IMR-90 (cell line): ENCODE data around the gene FOXK1. TPM values are rescaled to one million over a fixed set of nuclear protein-coding genes. Genes with fewer than 3 reads are reported as not detected.
A peak's percentile ranks its signal among the peaks of the same experiment; 100 is the strongest.

Experiments used
- ATAC-seq: fragments of 200-7000 bp; cut with Tn5 transposase; 2 replicates; pipeline ENCODE4 v1.9.1; 2020; ENCODE audit warnings: low read depth, mild to moderate bottlenecking, moderate library complexity
- BruUV-seq: library from RNA; stranded (reverse); fragments of 400-500 nt; replicated peaks from 2 replicates; lab custom pipeline; 2021; lab: Mats Ljungman, UMichigan
- CTCF ChIA-PET: fragments of 300-600 bp; formaldehyde crosslinking; extraction: SDS; loops from one replicate; lab custom pipeline; 2021; ENCODE audit warnings: antibody characterized with exemption; lab: Yijun Ruan, JAX
- POLR2A ChIA-PET: fragments of 300-600 bp; sonication (Branson Sonifier 250); formaldehyde crosslinking; loops from one replicate; lab custom pipeline; 2022; ENCODE audit warnings: antibody characterized with exemption; ENCODE audit not compliant: unreplicated experiment; lab: Charles Lee
- DNase-seq: peaks from one replicate; pipeline ENCODE4 v3.0.0; 2013
- H2AFZ ChIP-seq: replicated peaks from 2 replicates; pipeline ENCODE3; 2013; ENCODE audit warnings: low read length, mild to moderate bottlenecking; ENCODE audit not compliant: poor library complexity
- H2AK5ac ChIP-seq: 2 replicates; pipeline ENCODE4 v1.6.1; 2013; ENCODE audit warnings: low read depth, low read length, inconsistent platforms
- H2AK9ac ChIP-seq: replicated peaks from 2 replicates; pipeline ENCODE3; 2013; ENCODE audit warnings: mild to moderate bottlenecking, low read depth, low read length, moderate library complexity; ENCODE audit not compliant: poor library complexity
- H2BK120ac ChIP-seq: 2 replicates; pipeline ENCODE4 v1.6.1; 2013; ENCODE audit warnings: low read depth, low read length, inconsistent platforms
- H2BK15ac ChIP-seq: 3 replicates; pipeline ENCODE4 v1.6.1; 2013; ENCODE audit warnings: low read depth, low read length, inconsistent platforms
- H2BK20ac ChIP-seq: 2 replicates; pipeline ENCODE4 v1.6.1; 2013; ENCODE audit warnings: low read depth, mild to moderate bottlenecking, inconsistent platforms, low read length, moderate library complexity
- H2BK5ac ChIP-seq: 2 replicates; pipeline ENCODE4 v1.6.1; 2013; ENCODE audit warnings: mild to moderate bottlenecking, low read depth, low read length, inconsistent platforms; ENCODE audit not compliant: poor library complexity, severe bottlenecking
- H3K14ac ChIP-seq: replicated peaks from 2 replicates; pipeline ENCODE4 v1.6.1; 2013; ENCODE audit warnings: low read depth, low read length, inconsistent platforms
- H3K18ac ChIP-seq: 2 replicates; pipeline ENCODE4 v1.6.1; 2013; ENCODE audit warnings: low read depth, low read length, control low read depth
- H3K23ac ChIP-seq: 2 replicates; pipeline ENCODE4 v1.6.1; 2013; ENCODE audit warnings: low read depth, low read length, inconsistent platforms
- H3K27ac ChIP-seq: 2 replicates; pipeline ENCODE4 v1.5.1; 2013; ENCODE audit warnings: mild to moderate bottlenecking, control low read depth, low read length; ENCODE audit not compliant: insufficient read depth
- H3K27me3 ChIP-seq: 2 replicates; pipeline ENCODE4 v1.6.1; 2013; ENCODE audit warnings: low read length; ENCODE audit not compliant: control insufficient read depth, insufficient read depth
- H3K36me3 ChIP-seq: 2 replicates; pipeline ENCODE4 v1.6.1; 2013; ENCODE audit warnings: low read length, mixed read lengths; ENCODE audit not compliant: control insufficient read depth, insufficient read depth
- H3K4ac ChIP-seq: 2 replicates; pipeline ENCODE4 v1.6.1; 2013; ENCODE audit warnings: low read depth, low read length, inconsistent platforms
- H3K4me1 ChIP-seq: 2 replicates; pipeline ENCODE4 v1.6.1; 2013; ENCODE audit warnings: low read length, mixed read lengths; ENCODE audit not compliant: control insufficient read depth, insufficient read depth
- H3K4me2 ChIP-seq: 2 replicates; pipeline ENCODE4 v1.6.1; 2013; ENCODE audit warnings: low read depth, mild to moderate bottlenecking, control low read depth, low read length, moderate library complexity
- H3K4me3 ChIP-seq: 2 replicates; pipeline ENCODE4 v1.5.1; 2013; ENCODE audit warnings: low read depth, mild to moderate bottlenecking, control low read depth, low read length, moderate library complexity; ENCODE audit not compliant: insufficient read depth
- H3K56ac ChIP-seq: 2 replicates; pipeline ENCODE4 v1.6.1; 2013; ENCODE audit warnings: low read length, inconsistent platforms; ENCODE audit not compliant: insufficient read depth; ENCODE audit errors: extremely low read depth
- H3K79me1 ChIP-seq, 2 experiments: 2 replicates each; pipeline ENCODE4 v1.6.1; 2013; ENCODE audit warnings: low read length in 2 of 2, inconsistent platforms in 1 of 2, low read depth in 1 of 2
- H3K9ac ChIP-seq: 2 replicates; pipeline ENCODE4 v1.6.1; 2013; ENCODE audit warnings: low read depth, low read length, control low read depth
- H3K9me1 ChIP-seq: 2 replicates; pipeline ENCODE4 v1.6.1; 2013; ENCODE audit warnings: low read length, inconsistent platforms; ENCODE audit not compliant: insufficient read depth
- H3K9me3 ChIP-seq: 2 replicates; pipeline ENCODE4 v1.6.1; 2013; ENCODE audit warnings: low read length; ENCODE audit not compliant: control insufficient read depth, insufficient read depth
- H4K20me1 ChIP-seq: 2 replicates; pipeline ENCODE4 v1.6.1; 2013; ENCODE audit warnings: low read length, inconsistent platforms; ENCODE audit not compliant: insufficient read depth
- H4K5ac ChIP-seq: 2 replicates; pipeline ENCODE4 v1.6.1; 2013; ENCODE audit warnings: mild to moderate bottlenecking, low read depth, low read length, control low read depth
- H4K8ac ChIP-seq, 2 experiments: 2 replicates each; pipeline ENCODE4 v1.6.1; 2013; ENCODE audit warnings: low read depth in 2 of 2, low read length in 2 of 2, control low read depth in 1 of 2, inconsistent platforms in 1 of 2
- H4K91ac ChIP-seq: 2 replicates; pipeline ENCODE4 v1.6.1; 2013; ENCODE audit warnings: low read depth, low read length, inconsistent platforms; ENCODE audit not compliant: insufficient read depth
- CEBPB ChIP-seq: IDR thresholded peaks from 2 replicates; pipeline ENCODE4 v1.6.1; 2012; ENCODE audit warnings: low read depth, low read length, improper control_type of control experiment
- FOS ChIP-seq: fragments of 150-350 bp; IDR thresholded peaks from 2 replicates; pipeline ENCODE4 v1.6.1; 2016; ENCODE audit warnings: low read depth, low read length
- MXI1 ChIP-seq: IDR thresholded peaks from 2 replicates; pipeline ENCODE4 v1.6.1; 2012; ENCODE audit warnings: low read depth, mild to moderate bottlenecking, low read length, moderate library complexity, borderline replicate concordance
- POLR2A ChIP-seq: IDR thresholded peaks from 2 replicates; pipeline ENCODE4 v1.6.1; 2012; ENCODE audit warnings: mild to moderate bottlenecking, low read depth, low read length
- RAD21 ChIP-seq: IDR thresholded peaks from 2 replicates; pipeline ENCODE4 v1.6.1; 2012; ENCODE audit warnings: low read length, improper control_type of control experiment
- RCOR1 ChIP-seq: IDR thresholded peaks from 2 replicates; pipeline ENCODE4 v1.6.1; 2012; ENCODE audit warnings: mild to moderate bottlenecking, low read length, improper control_type of control experiment; ENCODE audit not compliant: insufficient replicate concordance
- RFX5 ChIP-seq: IDR thresholded peaks from 2 replicates; pipeline ENCODE4 v1.8.0; 2012; ENCODE audit warnings: low read depth, mild to moderate bottlenecking, low read length, moderate library complexity
- SMC3 ChIP-seq: fragments of 150-350 bp; IDR thresholded peaks from 2 replicates; pipeline ENCODE4 v1.6.1; 2016; ENCODE audit warnings: low read depth, mild to moderate bottlenecking, antibody characterized with exemption, low read length, moderate library complexity
- WGBS, 2 experiments: methylation state at CpG; one replicate each; pipeline versions ENCODE4 v1.1.5 to v1.1.7; 2013; ENCODE audit warnings: missing lambda C conversion rate in 2 of 2; ENCODE audit not compliant: insufficient read length in 1 of 2; ENCODE audit errors: extremely low coverage in 2 of 2; 5-methylcytosine and 5-hydroxymethylcytosine counted together
- dilution Hi-C: fragments of 300-500 bp; cut with HindIII; formaldehyde crosslinking; loops from one replicate; pipeline ENCODE4 v1.14.3; 2018; ENCODE audit warnings: low sequenced_read_pairs; ENCODE audit not compliant: unreplicated experiment
- in situ Hi-C: fragments of 300-500 bp; cut with MboI; formaldehyde crosslinking; loops from 3 replicates; pipeline ENCODE4 v1.14.3; 2019; ENCODE audit warnings: low sequenced_read_pairs, inconsistent platforms, mixed read lengths
- intact Hi-C: fragments of 100-400 bp; cut with micrococcal nuclease; formaldehyde crosslinking; loops from 2 replicates; pipeline ENCODE4 v1.10.0; 2022
- polyA plus RNA-seq, 3 experiments: library from polyadenylated mRNA; depleted of rRNA; stranded (reverse); fragments of >200 nt; gene quantifications; 2 replicates each; pipeline ENCODE4 v1.2.3, GENCODE V29; 2012; ENCODE audit warnings: low replicate concordance in 1 of 3
- total RNA-seq: library from RNA; depleted of rRNA; stranded (reverse); fragments of >200 nt; gene quantifications from 2 replicates; pipeline ENCODE4 v1.2.3, GENCODE V29; 2012

The FOXK1 gene
- total and polyA plus RNA-seq, 2 of the 4 experiments (the other 2 are of a cell fraction), result 4.3 to 8.8 TPM

- ChIA-PET CTCF (interaction anchor here (1.2 kb wide), 1 partner anchor 9 kb away, joined by 4 read pairs; no protein-coding TSS in a partner anchor), POLR2A (no interaction called here)
- peaks cover 81% of the 10 kb centered on the region for H4K20me1 ChIP-seq
- in situ Hi-C loops (no loop called here), dilution Hi-C loops (no loop called here), intact Hi-C loops (loop anchor here (1.0 kb wide), 1 partner anchor 10 kb away; no protein-coding TSS in a partner anchor)
- H3K23ac ChIP-seq, result peak overlapping the region; percentile 75
- H3K4me1 ChIP-seq, result peaks cover 20% of the 10 kb centered on the region
- H3K14ac ChIP-seq, result peak overlapping the region; percentile 67
- no TSS peak for BruUV-seq
- H3K4me2 ChIP-seq, result peak overlapping the region; percentile 88
- H3K9ac ChIP-seq, result peak overlapping the region; percentile 39
- H2BK120ac ChIP-seq, result peak overlapping the region; percentile 58; the same call in 1 of the 2 replicates
- H3K9me3 ChIP-seq, result no peaks in the 10 kb centered on the region
- DNase-seq, result peak; percentile 88
- H2AFZ ChIP-seq, result peak overlapping the region; percentile 68
- peaks cover 44 to 94% of the 10 kb centered on the region in 2 experiments for H3K79me1 ChIP-seq
- peak overlapping the region; percentile 80 for H2AK5ac ChIP-seq
- H2AK9ac ChIP-seq, result peak overlapping the region; percentile 38
- H4K91ac ChIP-seq, result no peak overlapping the region; the same call in 1 of the 2 replicates
- H3K27me3 ChIP-seq, result no peaks in the 10 kb centered on the region
- no peak overlapping the region for H4K5ac ChIP-seq
- no peak overlapping the region for H3K56ac ChIP-seq
- H3K27ac ChIP-seq, result peak overlapping the region; percentile 75
- H3K4me3 ChIP-seq, result peak overlapping the region; percentile 6; the same call in 1 of the 2 replicates
- peaks cover 11% of the 10 kb centered on the region for H3K36me3 ChIP-seq
- 10% methylated on average over 4 of the region's 13 CpGs; no CpG with 5 or more reads in 1 of the 2 experiments for WGBS, 2 experiments
- TF ChIP-seq SMC3 (no peak), FOS (no peak), RCOR1 (no peak), MXI1 (no peak), CEBPB (peak; percentile 98), RFX5 (no peak), RAD21 (no peak), POLR2A (no peak)
- H2BK15ac ChIP-seq, result no peak overlapping the region
- H3K4ac ChIP-seq, result peak overlapping the region; percentile 58
- H3K18ac ChIP-seq, result peak overlapping the region; percentile 14; the same call in 1 of the 2 replicates
- H2BK20ac ChIP-seq, result no peak overlapping the region
- ATAC-seq, result peak; percentile 86
- H4K8ac ChIP-seq, result peak overlapping the region in 1 of 2 experiments; percentile 44; a peak in 1 of 4 replicates
- peak overlapping the region; percentile 35 for H2BK5ac ChIP-seq
- peaks cover 45% of the 10 kb centered on the region for H3K9me1 ChIP-seq
Measured at GRCh38 chr7:4715410-4715776, 33.3 kb downstream of the FOXK1 start.
